Neuronal stem cell (in vitro differentiated cells): Measurements from ENCODE around the gene CEACAM19.
"Not testable (repeated sequence)": the region's sequence is repeated elsewhere in the genome, so short reads cannot be mapped to it uniquely, and the experiment has no call there.

Experiments used
- DNase-seq: peaks from one replicate; pipeline ENCODE4 v3.0.0-alpha.2; 2013; ENCODE audit warnings: low spot score
- H2AFZ ChIP-seq: one replicate; pipeline ENCODE4 v1.6.1; 2013; ENCODE audit warnings: mild to moderate bottlenecking, low read length, inconsistent platforms
- H2AK5ac ChIP-seq: 2 replicates; pipeline ENCODE4 v1.6.1; 2013; ENCODE audit warnings: low read depth, mild to moderate bottlenecking, inconsistent platforms, low read length, moderate library complexity, mixed read lengths
- H2BK120ac ChIP-seq: 2 replicates; pipeline ENCODE4 v1.6.1; 2013; ENCODE audit warnings: low read depth, mild to moderate bottlenecking, inconsistent platforms, low read length, moderate library complexity, mixed read lengths
- H2BK12ac ChIP-seq: one replicate; pipeline ENCODE4 v1.6.1; 2013; ENCODE audit warnings: low read length, inconsistent platforms
- H2BK15ac ChIP-seq: 2 replicates; pipeline ENCODE4 v1.6.1; 2013; ENCODE audit warnings: mild to moderate bottlenecking, low read length, inconsistent platforms, mixed read lengths
- H2BK5ac ChIP-seq: one replicate; pipeline ENCODE4 v1.6.1; 2013; ENCODE audit warnings: inconsistent platforms, mild to moderate bottlenecking, low read length, moderate library complexity
- H3K14ac ChIP-seq: one replicate; pipeline ENCODE4 v1.6.1; 2013; ENCODE audit warnings: low read length, inconsistent platforms
- H3K18ac ChIP-seq: 2 replicates; pipeline ENCODE4 v1.6.1; 2013; ENCODE audit warnings: low read length, inconsistent platforms
- H3K23ac ChIP-seq: 2 replicates; pipeline ENCODE4 v1.6.1; 2013; ENCODE audit warnings: low read depth, mild to moderate bottlenecking, mixed read lengths, low read length, inconsistent platforms; ENCODE audit not compliant: poor library complexity
- H3K27ac ChIP-seq: replicated peaks from 3 replicates; pipeline ENCODE4 v1.5.1; 2013; ENCODE audit warnings: low read length, inconsistent platforms
- H3K27me3 ChIP-seq, 3 experiments: 2 replicates each; pipeline ENCODE4 v1.6.1; 2013; ENCODE audit warnings: low read length in 3 of 3, mild to moderate bottlenecking in 2 of 3, inconsistent platforms in 1 of 3, low read depth in 1 of 3, mixed read lengths in 1 of 3, moderate library complexity in 1 of 3; ENCODE audit not compliant: control insufficient read depth in 3 of 3, insufficient read depth in 3 of 3
- H3K36me3 ChIP-seq, 2 donors: replicated peaks in 1 of 2; 2 replicates each; pipeline ENCODE4 v1.6.1; 2013; ENCODE audit warnings: low read length in 2 of 2; ENCODE audit not compliant: control insufficient read depth in 2 of 2, insufficient read depth in 2 of 2
- H3K4ac ChIP-seq: 2 replicates; pipeline ENCODE4 v1.6.1; 2013; ENCODE audit warnings: inconsistent platforms, mild to moderate bottlenecking, low read length, moderate library complexity
- H3K4me1 ChIP-seq, 2 donors: 1 replicate in 1 of 2; 2 replicates in 1 of 2; pipeline ENCODE4 v1.6.1; 2013; ENCODE audit warnings: low read length in 2 of 2, low read depth in 1 of 2; ENCODE audit not compliant: control insufficient read depth in 2 of 2, insufficient read depth in 1 of 2
- H3K4me2 ChIP-seq: one replicate; pipeline ENCODE4 v1.6.1; 2013; ENCODE audit warnings: mild to moderate bottlenecking, low read length, inconsistent platforms; ENCODE audit not compliant: insufficient read depth, poor library complexity, severe bottlenecking
- H3K4me3 ChIP-seq, 2 donors: 2 replicates each; pipeline ENCODE4 v1.5.1; 2013; ENCODE audit warnings: low read length in 2 of 2, mild to moderate bottlenecking in 2 of 2, inconsistent platforms in 1 of 2, moderate library complexity in 1 of 2
- H3K79me1 ChIP-seq: one replicate; pipeline ENCODE4 v1.6.1; 2013; ENCODE audit warnings: low read depth, mild to moderate bottlenecking, inconsistent platforms, low read length, moderate library complexity
- H3K9ac ChIP-seq: one replicate; pipeline ENCODE4 v1.6.1; 2013; ENCODE audit warnings: mild to moderate bottlenecking, low read depth, low read length, inconsistent platforms; ENCODE audit not compliant: poor library complexity
- H3K9me3 ChIP-seq, 2 donors: replicated peaks in 1 of 2; 2 replicates each; pipeline versions ENCODE3 to v1.6.1; 2013; ENCODE audit warnings: low read length in 2 of 2, mild to moderate bottlenecking in 2 of 2, inconsistent platforms in 1 of 2, low read depth in 1 of 2, mixed read lengths in 1 of 2, moderate library complexity in 1 of 2; ENCODE audit not compliant: control insufficient read depth in 2 of 2, insufficient read depth in 1 of 2
- H4K8ac ChIP-seq: one replicate; pipeline ENCODE4 v1.6.1; 2013; ENCODE audit warnings: low read depth, mild to moderate bottlenecking, inconsistent platforms, low read length, moderate library complexity
- H4K91ac ChIP-seq: one replicate; pipeline ENCODE4 v1.6.1; 2013; ENCODE audit warnings: low read length, low read depth, mild to moderate bottlenecking, inconsistent platforms; ENCODE audit not compliant: poor library complexity
- WGBS, 2 donors: extraction: QIAGEN DNeasy Blood & Tissue Kit; methylation state at CpG; one replicate each; pipeline ENCODE4 v1.1.7; 2013; ENCODE audit warnings: missing lambda C conversion rate in 2 of 2, mixed read lengths in 1 of 2; ENCODE audit not compliant: insufficient read length in 2 of 2, insufficient replicate concordance in 1 of 2; ENCODE audit errors: extremely low coverage in 2 of 2; 5-methylcytosine and 5-hydroxymethylcytosine counted together

The CEACAM19 gene

GRCh38 chr19:44625637-44626036, 45.6 kb upstream of the CEACAM19 start:
- not testable (repeated sequence) for H3K9me3 ChIP-seq, H2BK12ac ChIP-seq, H3K27me3 ChIP-seq, H2BK15ac ChIP-seq, H2BK120ac ChIP-seq, H3K4me1 ChIP-seq, H4K91ac ChIP-seq, H3K14ac ChIP-seq, DNase-seq, H3K4ac ChIP-seq, H3K4me2 ChIP-seq, H4K8ac ChIP-seq, H2AK5ac ChIP-seq, H3K4me3 ChIP-seq, H2BK5ac ChIP-seq, H3K79me1 ChIP-seq, H2AFZ ChIP-seq, H3K23ac ChIP-seq, H3K18ac ChIP-seq, H3K9ac ChIP-seq, H3K36me3 ChIP-seq, H3K27ac ChIP-seq
- no CpG with 5 or more reads among the region's 4 CpGs for WGBS, 2 donors

GRCh38 chr19:44626048-44626624, 45.1 kb upstream of the CEACAM19 start:
- DNase-seq: no peak
- H2BK15ac ChIP-seq: no peak overlapping the region
- H3K9ac ChIP-seq: no peak overlapping the region
- no peak overlapping the region for H3K4me2 ChIP-seq
- no peak overlapping the region for H4K91ac ChIP-seq
- no peak overlapping the region for H3K27ac ChIP-seq
- no CpG with 5 or more reads among the region's 1 CpG for WGBS, 2 donors
- no peak overlapping the region for H3K18ac ChIP-seq
- no peak overlapping the region for H2BK12ac ChIP-seq
- no peak overlapping the region for H3K14ac ChIP-seq
- no peak overlapping the region for H4K8ac ChIP-seq
- peaks cover 0 to 2% of the 10 kb centered on the region in 2 donors for H3K9me3 ChIP-seq
- H3K23ac ChIP-seq: no peak overlapping the region
- H3K4me1 ChIP-seq: no peaks in the 10 kb centered on the region
- no peaks in the 10 kb centered on the region for H3K79me1 ChIP-seq
- H2BK5ac ChIP-seq: no peak overlapping the region
- no peak overlapping the region for H3K4ac ChIP-seq
- no peak overlapping the region for H2AK5ac ChIP-seq
- H3K36me3 ChIP-seq: no peaks in the 10 kb centered on the region
- H2AFZ ChIP-seq: no peak overlapping the region
- H3K4me3 ChIP-seq: no peak overlapping the region
- H3K27me3 ChIP-seq: no peaks in the 10 kb centered on the region
- no peak overlapping the region for H2BK120ac ChIP-seq

GRCh38 chr19:44627631-44628030, 43.7 kb upstream of the CEACAM19 start:
- no CpG with 5 or more reads among the region's 4 CpGs for WGBS, 2 donors

GRCh38 chr19:44628793-44629192, 42.5 kb upstream of the CEACAM19 start:
- Histone ChIP-seq H4K91ac (no peak overlapping the region), H3K27me3 (no peaks in the 10 kb centered on the region), H3K9me3 (peaks cover 0 to 2% of the 10 kb centered on the region in 2 donors), H3K4me3 (no peak overlapping the region), H3K9ac (no peak overlapping the region), H3K27ac (no peak overlapping the region), H2BK120ac (no peak overlapping the region), H2BK12ac (no peak overlapping the region), H3K18ac (no peak overlapping the region), H3K79me1 (no peaks in the 10 kb centered on the region), H2AFZ (no peak overlapping the region), H3K14ac (no peak overlapping the region), H2AK5ac (no peak overlapping the region), H3K4me2 (no peak overlapping the region), H3K4ac (no peak overlapping the region), H2BK15ac (no peak overlapping the region), H2BK5ac (no peak overlapping the region), H3K36me3 (no peaks in the 10 kb centered on the region), H3K4me1 (no peaks in the 10 kb centered on the region), H3K23ac (no peak overlapping the region), H4K8ac (no peak overlapping the region)
- 100% methylated on average over 1 of the region's 3 CpGs; no CpG with 5 or more reads in 1 of the 2 donors for WGBS, 2 donors
- DNase-seq: no peak

More at GRCh38 chr19:44627631-44628030, 43.7 kb upstream of the CEACAM19 start:
- no peaks in the 10 kb centered on the region for H3K4me1 ChIP-seq
- no peak overlapping the region for H2AFZ ChIP-seq
- no peak overlapping the region for H3K4me3 ChIP-seq
- peaks cover 0 to 2% of the 10 kb centered on the region in 2 donors for H3K9me3 ChIP-seq
- H3K36me3 ChIP-seq: no peaks in the 10 kb centered on the region
- H2BK15ac ChIP-seq: no peak overlapping the region
- no peak for DNase-seq
- H3K9ac ChIP-seq: no peak overlapping the region
- no peak overlapping the region for H2BK120ac ChIP-seq
- H2BK12ac ChIP-seq: no peak overlapping the region
- no peak overlapping the region for H2BK5ac ChIP-seq
- no peak overlapping the region for H2AK5ac ChIP-seq
- H3K4me2 ChIP-seq: no peak overlapping the region
- H3K4ac ChIP-seq: no peak overlapping the region
- H3K18ac ChIP-seq: no peak overlapping the region
- H4K8ac ChIP-seq: no peak overlapping the region
- no peak overlapping the region for H3K27ac ChIP-seq
- H3K79me1 ChIP-seq: no peaks in the 10 kb centered on the region
- no peaks in the 10 kb centered on the region for H3K27me3 ChIP-seq
- no peak overlapping the region for H4K91ac ChIP-seq
- no peak overlapping the region for H3K23ac ChIP-seq
- no peak overlapping the region for H3K14ac ChIP-seq
